Hepatocyte (in vitro differentiated cells): Measurements from ENCODE around the gene C19orf47. TPM values are rescaled to one million over a fixed set of nuclear protein-coding genes. Genes with fewer than 3 reads are reported as not detected.

ENCODE experiments used
- DNase-seq: peaks from one replicate; pipeline ENCODE4 v3.0.0-alpha.2; 2016; ENCODE audit warnings: low spot score
- H2AFZ ChIP-seq: fragments of 200-600 bp; sonication (generic); 2 replicates; pipeline ENCODE4 v1.6.0; 2016; ENCODE audit warnings: antibody characterized with exemption, mild to moderate bottlenecking
- H3K27ac ChIP-seq: fragments of 200-600 bp; sonication (generic); 2 replicates; pipeline ENCODE4 v1.5.1; 2016; ENCODE audit warnings: mild to moderate bottlenecking
- H3K27me3 ChIP-seq: fragments of 200-600 bp; sonication (generic); 2 replicates; pipeline ENCODE4 v1.6.1; 2016
- H3K36me3 ChIP-seq: fragments of 200-600 bp; sonication (generic); replicated peaks from 2 replicates; pipeline ENCODE4 v1.5.1; 2016; ENCODE audit warnings: low read depth; ENCODE audit not compliant: insufficient read depth
- H3K4me1 ChIP-seq: fragments of 200-600 bp; sonication (generic); 2 replicates; pipeline ENCODE4 v1.5.1; 2016; ENCODE audit warnings: mild to moderate bottlenecking, moderate library complexity; ENCODE audit not compliant: insufficient read depth
- H3K4me2 ChIP-seq: fragments of 200-600 bp; sonication (generic); 2 replicates; pipeline ENCODE4 v1.6.0; 2016
- H3K4me3 ChIP-seq: fragments of 200-600 bp; sonication (generic); 2 replicates; pipeline ENCODE4 v1.5.1; 2016; ENCODE audit warnings: mild to moderate bottlenecking
- H3K79me2 ChIP-seq: fragments of 200-600 bp; sonication (generic); 2 replicates; pipeline ENCODE4 v1.6.0; 2017; ENCODE audit warnings: mild to moderate bottlenecking
- H3K9me2 ChIP-seq: fragments of 200-600 bp; sonication (generic); replicated peaks from 2 replicates; pipeline ENCODE4 v1.6.0; 2017; ENCODE audit warnings: mild to moderate bottlenecking; ENCODE audit not compliant: insufficient read depth
- H3K9me3 ChIP-seq: fragments of 200-600 bp; sonication (generic); 2 replicates; pipeline ENCODE4 v1.5.1; 2016; ENCODE audit warnings: low read depth, mild to moderate bottlenecking
- H4K20me1 ChIP-seq: fragments of 200-600 bp; sonication (generic); 2 replicates; pipeline ENCODE4 v1.6.0; 2016; ENCODE audit warnings: mild to moderate bottlenecking; ENCODE audit not compliant: insufficient read depth, poor library complexity, severe bottlenecking
- CTCF ChIP-seq: fragments of 200-600 bp; sonication (generic); IDR thresholded peaks from 2 replicates; pipeline ENCODE4 v1.5.1; 2016; ENCODE audit warnings: antibody characterized with exemption, mild to moderate bottlenecking; ENCODE audit not compliant: poor library complexity
- EZH2 ChIP-seq: fragments of 200-600 bp; sonication (generic); IDR thresholded peaks from 2 replicates; pipeline ENCODE4 v1.6.1; 2016; ENCODE audit warnings: antibody characterized with exemption, mild to moderate bottlenecking, borderline replicate concordance
- EZH2phosphoT487 ChIP-seq: fragments of 200-600 bp; sonication (generic); IDR thresholded peaks from one replicate; pipeline ENCODE4 v1.6.1; 2018; ENCODE audit warnings: antibody characterized with exemption, mild to moderate bottlenecking, low read depth, moderate library complexity; ENCODE audit not compliant: unreplicated experiment, severe bottlenecking
- WGBS: methylation state at CpG from one replicate; pipeline ENCODE4 v1.1.6; 2016; ENCODE audit warnings: low lambda C conversion rate; ENCODE audit errors: missing lambda C conversion rate; 5-methylcytosine and 5-hydroxymethylcytosine counted together
- polyA plus RNA-seq: library from polyadenylated mRNA; unstranded; fragments of >200 nt; fragmentation: Nextera tagmentation; extraction: Ambion mirVana; gene quantifications from 2 replicates; pipeline ENCODE4 v1.2.1, GENCODE V29; 2016
- total RNA-seq: library from RNA; depleted of rRNA; stranded (reverse); fragments of >200 nt; gene quantifications from 2 replicates; pipeline ENCODE4 v1.2.3, GENCODE V29; 2014

C19orf47 gene
- total and polyA plus RNA-seq, 2 experiments from 2014 or later = 7.4 to 9.8 TPM

- H3K79me2 ChIP-seq = no peaks in the 10 kb centered on the region
- TF ChIP-seq EZH2 (no peak), EZH2phosphoT487 (no peak), CTCF (no peak)
- H4K20me1 ChIP-seq = no peaks in the 10 kb centered on the region
- H3K4me1 ChIP-seq = no peaks in the 10 kb centered on the region
- H3K27ac ChIP-seq = no peak overlapping the region
- H2AFZ ChIP-seq = no peak overlapping the region
- no peak overlapping the region for H3K4me3 ChIP-seq
- no peaks in the 10 kb centered on the region for H3K9me2 ChIP-seq
- WGBS = 66% methylated on average over 3 of the region's 3 CpGs
- H3K4me2 ChIP-seq = no peak overlapping the region
- H3K27me3 ChIP-seq = no peaks in the 10 kb centered on the region
- no peaks in the 10 kb centered on the region for H3K9me3 ChIP-seq
- no peak for DNase-seq
- H3K36me3 ChIP-seq = no peaks in the 10 kb centered on the region
These were observed 40.3 kb upstream of the C19orf47 start for GRCh38 chr19:40388481-40388880.

GRCh38 chr19:40387155-40387554 lies 39.0 kb upstream of the C19orf47 start:
- H4K20me1 ChIP-seq = no peaks in the 10 kb centered on the region
- no peaks in the 10 kb centered on the region for H3K9me3 ChIP-seq
- no peaks in the 10 kb centered on the region for H3K79me2 ChIP-seq
- H3K4me1 ChIP-seq = no peaks in the 10 kb centered on the region
- no peak overlapping the region for H3K4me2 ChIP-seq
- no peak overlapping the region for H3K27ac ChIP-seq
- no peak overlapping the region for H3K4me3 ChIP-seq
- TF ChIP-seq CTCF (no peak), EZH2 (no peak), EZH2phosphoT487 (no peak)
- DNase-seq = no peak
- H3K36me3 ChIP-seq = no peaks in the 10 kb centered on the region
- H2AFZ ChIP-seq = no peak overlapping the region
- no peaks in the 10 kb centered on the region for H3K9me2 ChIP-seq
- WGBS = 93% methylated on average over 10 of the region's 10 CpGs
- H3K27me3 ChIP-seq = no peaks in the 10 kb centered on the region

- TF ChIP-seq EZH2 (no peak), EZH2phosphoT487 (no peak), CTCF (no peak)
- Histone ChIP-seq H3K36me3 (no peaks in the 10 kb centered on the region), H3K4me1 (no peaks in the 10 kb centered on the region), H3K9me3 (no peaks in the 10 kb centered on the region), H4K20me1 (no peaks in the 10 kb centered on the region), H3K4me3 (no peak overlapping the region), H3K27ac (no peak overlapping the region), H3K9me2 (no peaks in the 10 kb centered on the region), H2AFZ (no peak overlapping the region), H3K4me2 (no peak overlapping the region), H3K79me2 (no peaks in the 10 kb centered on the region), H3K27me3 (no peaks in the 10 kb centered on the region)
- 90% methylated on average over 28 of the region's 28 CpGs for WGBS
- no peak for DNase-seq
These were observed 35.6 kb upstream of the C19orf47 start for GRCh38 chr19:40383668-40384248.
